Right lobe of liver (tissue), 4 donors: Measurements from ENCODE around the gene CTDP1.

ENCODE experiments used
- CTCF ChIP-seq, 4 donors: fragments of 200-600 bp in 3 of 4; fragments of 450-650 bp in 1 of 4; IDR thresholded peaks; one replicate each; pipeline versions ENCODE4 v1.5.1 to v1.8.0; 2016 to 2022; ENCODE audit warnings: antibody characterized with exemption in 4 of 4, mild to moderate bottlenecking in 2 of 4
- POLR2A ChIP-seq: fragments of 450-650 bp; IDR thresholded peaks from one replicate; pipeline ENCODE4 v1.6.1; 2017; ENCODE audit warnings: antibody characterized with exemption, mild to moderate bottlenecking
- donor health status: DM: no; HTN: no; CAD: no.
- donor health status: DM: no; HTN: no; CAD: no.
- donor health status: DM: no; HTN: yes; CAD: no.

DNA sequence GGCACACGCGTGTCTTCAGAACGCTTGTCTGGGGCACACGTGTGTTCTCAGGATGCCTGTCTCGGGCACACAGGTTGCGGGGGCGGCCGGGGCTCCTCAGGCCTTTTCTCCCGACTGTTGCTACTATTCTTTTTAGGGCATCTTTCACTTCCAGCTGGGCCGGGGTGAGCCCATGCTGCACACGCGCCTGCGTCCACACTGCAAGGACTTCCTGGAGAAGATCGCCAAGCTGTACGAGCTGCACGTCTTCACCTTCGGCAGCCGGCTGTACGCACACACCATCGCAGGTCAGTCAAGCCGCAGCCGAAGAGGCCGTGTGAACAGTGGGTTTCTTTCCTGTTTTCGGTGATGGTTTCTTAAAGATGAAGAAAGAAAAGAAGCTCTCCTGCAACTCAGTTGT is 25.0 kb downstream of the CTDP1 start:
- TF ChIP-seq CTCF (IDR thresholded peaks at IDR 0.05) (no peak), POLR2A (no peak)
